PC-9 (cell line): Measurements from ENCODE around the gene HDAC5.
"Not testable (repeated sequence)": the region's sequence is repeated elsewhere in the genome, so short reads cannot be mapped to it uniquely, and the experiment has no call there.

Source experiments
- EZH2 ChIP-seq: fragments of 200-600 bp; sonication (generic); IDR thresholded peaks from 2 replicates; pipeline ENCODE4 v1.8.0; 2017; ENCODE audit warnings: antibody characterized with exemption, low read depth
- TF ChIP-seq, protein P1 (sequence below): fragments of 200-600 bp; sonication (generic); conservative IDR thresholded peaks from 2 replicates; pipeline ENCODE4 v1.6.1; 2017; ENCODE audit warnings: mixed run types, antibody characterized with exemption, mild to moderate bottlenecking, moderate library complexity

- TF ChIP-seq, protein P1, sequence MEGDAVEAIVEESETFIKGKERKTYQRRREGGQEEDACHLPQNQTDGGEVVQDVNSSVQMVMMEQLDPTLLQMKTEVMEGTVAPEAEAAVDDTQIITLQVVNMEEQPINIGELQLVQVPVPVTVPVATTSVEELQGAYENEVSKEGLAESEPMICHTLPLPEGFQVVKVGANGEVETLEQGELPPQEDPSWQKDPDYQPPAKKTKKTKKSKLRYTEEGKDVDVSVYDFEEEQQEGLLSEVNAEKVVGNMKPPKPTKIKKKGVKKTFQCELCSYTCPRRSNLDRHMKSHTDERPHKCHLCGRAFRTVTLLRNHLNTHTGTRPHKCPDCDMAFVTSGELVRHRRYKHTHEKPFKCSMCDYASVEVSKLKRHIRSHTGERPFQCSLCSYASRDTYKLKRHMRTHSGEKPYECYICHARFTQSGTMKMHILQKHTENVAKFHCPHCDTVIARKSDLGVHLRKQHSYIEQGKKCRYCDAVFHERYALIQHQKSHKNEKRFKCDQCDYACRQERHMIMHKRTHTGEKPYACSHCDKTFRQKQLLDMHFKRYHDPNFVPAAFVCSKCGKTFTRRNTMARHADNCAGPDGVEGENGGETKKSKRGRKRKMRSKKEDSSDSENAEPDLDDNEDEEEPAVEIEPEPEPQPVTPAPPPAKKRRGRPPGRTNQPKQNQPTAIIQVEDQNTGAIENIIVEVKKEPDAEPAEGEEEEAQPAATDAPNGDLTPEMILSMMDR, result not testable (repeated sequence)
- not testable (repeated sequence) for TF ChIP-seq EZH2
These were observed 7.9 kb upstream of the HDAC5 start for GRCh38 chr17:44131372-44131771.
